ENCODE measurements around the gene KNCN.

Gene KNCN

DNA sequence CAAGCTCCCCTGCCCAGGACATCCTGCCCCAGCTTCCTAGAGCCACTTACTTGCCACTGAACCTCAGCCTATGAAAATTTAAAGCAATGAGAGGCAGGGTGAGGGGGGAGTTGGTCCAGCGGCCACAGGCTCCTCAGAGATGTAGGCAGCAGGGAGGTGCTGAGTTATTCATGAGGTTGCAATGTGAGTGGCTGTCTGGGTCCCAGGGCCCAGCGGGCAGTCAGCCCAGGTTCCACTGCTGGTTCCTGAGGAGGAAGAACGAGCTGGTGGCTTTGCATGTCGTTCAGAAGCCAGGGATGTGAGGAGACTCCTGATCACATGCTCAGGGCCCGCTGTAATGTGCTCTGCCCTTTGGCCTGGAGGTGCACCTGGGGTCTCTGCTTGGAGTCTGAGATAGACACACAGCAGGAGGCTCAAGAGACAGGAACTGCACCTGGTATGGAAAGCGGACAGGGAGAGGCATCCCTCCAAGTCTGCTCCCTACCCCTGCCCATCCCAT lies at the start of gene KNCN:
TSS of gene KNCN (minus strand) at position 51 of the 499 bp plus-strand sequence. CDS start 432 bp downstream, outside the sequence.
- no peak for DNase-seq

DNA sequence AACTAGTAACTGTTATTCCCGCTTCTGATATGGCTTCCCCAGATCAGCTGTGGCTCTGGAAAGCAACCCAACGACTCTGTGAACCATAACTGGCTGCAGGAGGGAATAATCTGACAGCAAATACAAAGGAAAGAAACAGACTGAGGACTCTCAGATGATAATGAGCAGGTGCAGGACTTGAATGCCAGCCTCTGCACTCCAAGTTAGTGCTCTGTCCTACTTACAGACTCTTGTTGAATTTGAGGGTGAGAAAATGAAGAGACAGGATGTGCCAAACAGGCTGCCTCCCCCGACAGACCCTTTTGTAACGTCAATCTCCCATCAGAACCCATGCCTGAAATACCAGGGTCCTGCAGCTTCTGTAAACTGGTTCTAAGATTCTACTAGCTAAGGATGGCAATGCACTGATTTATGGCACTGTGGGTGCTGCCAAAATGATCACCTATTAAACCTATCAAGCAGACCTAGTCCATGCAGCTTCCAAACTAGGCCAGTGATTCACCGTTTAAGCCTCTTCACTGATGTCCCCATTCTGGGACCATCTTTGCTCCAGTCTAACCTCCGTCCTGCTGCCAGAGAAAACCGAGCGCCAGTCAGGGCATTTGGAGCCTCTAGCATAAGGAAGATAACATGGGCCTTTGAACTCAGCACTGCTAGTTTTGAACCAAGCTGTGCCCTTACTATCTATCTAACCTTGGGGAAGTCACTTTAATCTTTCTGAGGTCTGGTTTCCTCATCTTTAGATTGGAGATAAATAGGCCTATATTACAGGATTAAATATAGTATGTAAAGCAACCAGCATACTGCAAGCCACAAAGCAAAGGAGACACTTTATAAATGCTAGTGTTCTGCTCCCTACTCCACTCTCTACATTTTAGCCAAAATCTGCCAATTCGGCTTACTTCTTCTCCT lies 47.9 kb upstream of the KNCN start:
- no peak for DNase-seq

DNA sequence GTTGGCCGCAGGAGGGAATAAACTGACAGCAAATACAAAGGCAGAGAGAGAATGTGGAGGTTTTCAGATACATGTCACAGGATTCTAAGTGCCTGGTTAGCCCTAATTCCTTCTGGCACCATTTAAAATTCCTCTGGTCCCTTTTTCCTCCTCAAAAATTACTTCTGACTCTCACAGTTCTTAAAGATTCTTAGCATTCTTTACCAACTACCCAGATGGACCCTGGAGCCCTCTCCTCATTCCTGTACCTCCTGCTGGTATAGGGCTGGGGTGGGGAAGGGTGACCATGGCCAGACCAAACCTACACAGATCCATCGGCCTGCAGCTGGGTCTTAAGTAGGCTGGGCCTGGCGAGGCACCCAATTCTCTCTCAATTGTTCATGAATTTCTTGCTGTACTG lies 45.4 kb upstream of the KNCN start:
- DNase-seq: no peak

DNA sequence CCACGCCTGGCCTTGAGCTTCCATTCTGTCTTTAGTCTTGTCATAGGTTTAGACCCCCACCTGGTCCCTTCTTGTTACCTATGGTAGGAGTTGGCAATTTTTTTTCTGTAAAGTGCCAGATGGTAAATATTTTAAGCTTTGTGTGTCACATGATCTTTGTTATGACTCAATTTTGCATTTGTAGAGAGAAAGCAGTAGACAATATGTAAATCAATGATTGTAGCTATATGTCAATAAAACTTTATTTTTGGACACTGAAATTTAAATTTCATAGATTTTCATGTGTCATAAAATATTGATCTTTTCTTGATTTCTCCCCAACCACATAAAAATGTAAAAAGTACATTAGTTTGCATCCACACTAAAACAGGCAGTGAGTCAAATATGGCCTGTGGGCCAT lies 44.6 kb upstream of the KNCN start:
- no peak for DNase-seq

DNA sequence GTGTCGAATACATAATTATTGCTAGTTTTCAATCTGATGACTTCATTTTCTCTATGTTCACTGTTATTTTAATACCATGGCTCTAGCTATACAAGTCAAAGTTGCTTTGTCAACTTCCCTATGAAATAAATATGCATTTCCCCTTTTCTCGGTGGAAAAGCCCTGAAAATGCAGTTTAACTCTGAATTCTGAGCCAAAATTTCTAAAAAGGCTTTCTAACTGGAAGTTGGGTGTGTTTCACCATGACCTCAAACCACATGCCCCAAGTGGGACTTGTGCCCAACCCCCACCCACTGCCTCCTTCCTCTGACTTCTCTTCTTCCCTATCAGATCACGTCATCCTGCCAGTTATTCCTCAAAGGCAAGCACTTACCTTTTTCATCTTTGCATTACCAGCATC lies 43.7 kb upstream of the KNCN start:
- DNase-seq: no peak

DNA sequence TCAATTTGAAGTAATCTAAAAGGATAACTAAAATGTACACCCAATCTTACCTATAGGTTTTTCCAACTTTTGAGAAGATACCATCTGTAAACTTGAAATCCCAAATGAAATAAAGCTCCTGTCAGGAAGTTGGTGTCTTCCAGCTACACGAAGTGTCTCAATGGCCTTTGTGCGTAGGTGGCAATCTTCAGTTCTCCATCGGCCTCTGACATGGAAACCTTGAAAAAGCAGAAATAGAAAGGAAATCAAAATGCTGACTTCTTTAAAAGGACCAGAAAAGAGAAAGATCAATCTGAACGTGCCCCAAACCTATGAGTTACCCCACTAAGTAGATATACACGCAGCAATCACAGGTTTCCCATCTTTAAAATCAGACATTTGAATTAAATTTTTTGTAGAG lies 42.6 kb upstream of the KNCN start:
- DNase-seq: no peak

DNA sequence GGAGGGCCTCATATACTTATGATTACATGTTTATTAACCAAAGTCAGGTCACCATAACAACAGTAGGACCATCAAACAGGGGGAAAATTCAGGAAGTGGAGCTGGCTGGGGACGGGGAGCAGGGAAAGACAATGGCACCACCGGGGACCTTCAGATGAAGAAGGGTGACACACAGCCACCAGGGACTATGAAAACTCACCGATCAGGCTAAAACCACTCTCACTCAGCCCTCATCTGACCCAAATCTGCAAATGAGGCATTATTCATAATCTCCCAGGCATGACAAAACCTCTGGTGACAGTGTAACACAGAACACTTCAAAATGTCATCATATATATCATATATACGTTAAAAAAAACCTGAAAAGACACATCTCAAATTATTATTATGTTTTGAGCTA lies 41.4 kb upstream of the KNCN start:
- DNase-seq: no peak

DNA sequence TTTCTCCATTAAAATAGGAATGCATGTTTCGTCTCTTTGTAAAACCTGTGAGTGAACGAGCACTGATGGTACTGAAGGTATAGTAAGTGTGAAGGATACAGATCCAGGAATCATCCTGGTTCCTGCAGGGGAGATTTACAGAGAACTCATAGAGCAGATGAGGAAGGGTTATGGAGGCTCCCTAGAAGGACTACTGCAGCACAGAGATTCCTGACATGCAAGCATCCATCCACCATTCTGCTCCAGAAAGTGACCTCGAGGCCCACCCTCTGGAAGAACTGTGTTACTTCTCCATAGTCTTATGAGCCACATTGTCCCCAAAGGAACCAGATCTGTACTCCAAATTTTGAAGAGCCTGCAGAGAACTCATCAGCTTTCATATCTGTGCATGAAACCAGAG lies 38.1 kb upstream of the KNCN start:
- DNase-seq: no peak

DNA sequence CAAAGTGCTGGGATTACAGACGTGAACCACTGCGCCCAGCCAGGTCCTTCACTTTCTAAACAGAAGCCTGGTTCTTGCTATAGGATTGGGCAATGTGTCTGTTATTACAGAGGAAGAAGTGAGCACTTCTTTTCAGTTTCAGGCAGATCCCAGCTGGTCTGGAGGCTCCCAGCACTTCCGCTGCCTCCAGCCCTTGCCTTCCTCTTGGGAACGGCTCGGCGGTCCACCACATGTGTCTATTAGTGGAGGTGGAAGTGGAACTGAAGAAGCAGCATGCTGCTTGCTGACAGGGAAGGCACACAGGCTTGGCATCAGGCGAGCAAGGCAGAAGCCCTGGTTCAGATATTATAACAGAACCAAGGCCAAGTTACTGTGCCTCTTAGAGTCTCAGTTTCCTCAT lies 35.6 kb upstream of the KNCN start:
- DNase-seq: no peak

DNA sequence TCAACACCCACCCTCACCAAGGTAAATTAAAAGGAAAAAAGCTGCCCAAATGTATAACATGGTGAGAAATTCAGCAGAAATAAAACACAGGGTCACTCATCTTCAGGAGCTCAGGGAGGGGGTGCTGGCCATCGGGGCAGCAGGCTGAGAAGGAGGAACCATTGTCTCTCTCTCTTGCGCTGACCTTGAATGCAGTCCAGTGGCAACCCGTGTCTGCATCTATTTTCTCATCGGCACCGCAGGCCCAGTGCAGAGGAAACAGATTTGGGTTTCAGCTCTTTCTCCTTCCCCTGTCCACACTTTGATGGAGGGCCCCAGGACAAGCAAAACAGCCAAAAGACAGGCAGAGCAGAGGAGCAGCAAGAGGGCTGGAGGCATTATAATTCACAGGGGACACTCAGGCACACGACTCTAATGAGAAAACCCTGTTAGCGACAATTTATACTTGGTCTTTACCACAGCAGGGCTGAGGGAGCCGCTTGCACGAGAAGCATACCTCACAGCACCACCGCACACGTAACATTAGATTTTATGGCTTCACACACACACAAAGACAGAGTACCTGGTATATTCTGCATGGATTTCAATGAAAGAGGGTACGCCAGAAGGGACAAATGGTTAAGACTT lies 34.0 kb upstream of the KNCN start:
- DNase-seq: no peak

DNA sequence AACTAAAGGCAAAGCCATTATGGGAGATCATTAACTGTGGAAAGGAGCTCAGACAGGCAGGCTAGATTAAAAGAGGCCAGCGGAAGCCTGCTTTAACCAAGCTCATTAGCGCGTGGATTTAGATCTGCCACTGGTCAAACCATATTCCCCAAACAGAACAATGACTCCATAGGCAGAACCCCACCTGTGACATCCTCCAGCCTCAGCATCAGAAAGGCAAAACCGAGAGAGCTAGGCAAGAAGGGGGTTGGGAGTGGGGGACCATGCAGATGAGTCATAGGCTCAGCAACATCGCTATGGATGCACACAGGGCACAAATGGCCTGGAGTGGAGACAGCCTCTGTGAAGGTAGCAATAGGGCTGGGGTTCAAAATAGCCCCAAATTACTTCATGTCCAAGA lies 32.0 kb upstream of the KNCN start:
- DNase-seq: no peak

DNA sequence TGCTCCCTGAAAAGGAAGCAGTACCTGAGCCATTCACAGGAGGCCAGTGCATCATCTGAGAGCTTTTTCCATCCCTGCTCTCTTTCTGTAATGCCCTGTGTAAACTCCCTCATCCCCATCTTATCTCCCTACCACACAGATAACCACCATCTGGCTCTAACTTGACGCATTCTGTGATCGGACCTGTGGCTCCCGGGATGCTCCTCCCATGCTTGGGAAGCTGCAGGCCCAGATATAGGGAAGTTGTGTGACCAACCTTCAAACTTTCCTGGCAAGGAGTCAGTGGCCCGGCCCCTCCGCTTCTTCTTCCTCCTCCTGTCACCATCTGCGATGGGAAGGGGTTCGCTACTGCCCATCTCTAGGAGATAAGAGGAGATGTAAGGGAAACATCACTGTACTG lies 31.5 kb upstream of the KNCN start:
- no peak for DNase-seq

DNA sequence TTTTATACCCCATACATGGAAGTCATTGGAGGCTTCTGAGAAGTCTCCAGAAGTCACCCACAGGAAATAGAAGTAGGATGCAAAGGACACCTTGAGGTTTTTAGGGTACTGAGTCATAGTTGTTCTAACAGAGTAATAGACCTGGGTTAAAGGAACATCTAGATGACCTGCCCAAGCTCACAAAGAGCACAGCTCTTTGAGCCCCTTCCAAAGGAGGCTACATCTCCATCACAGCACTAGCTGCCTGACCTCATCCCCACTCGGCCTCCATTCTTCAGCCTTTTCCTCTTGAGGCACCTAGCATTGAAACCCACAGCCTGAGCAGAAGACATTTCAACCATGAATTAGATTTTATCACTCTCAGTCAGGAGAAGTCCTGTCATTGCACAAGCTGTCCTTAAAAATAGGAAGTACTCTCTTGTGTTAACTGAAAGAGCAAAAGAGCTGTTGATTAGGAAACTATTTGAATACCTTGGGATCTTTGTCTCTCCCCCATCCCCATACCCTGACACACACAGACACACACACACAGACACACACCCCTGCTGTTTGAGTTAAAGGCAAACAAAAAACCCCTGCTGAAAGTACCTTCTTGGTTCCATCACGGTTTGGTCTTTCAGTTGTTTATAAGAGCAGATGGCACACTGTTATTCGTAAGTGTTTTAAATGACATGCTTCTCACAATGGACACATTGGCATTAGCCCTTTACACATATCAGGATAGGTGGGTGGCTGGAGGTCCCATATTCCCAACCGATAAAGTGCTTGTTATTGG lies 30.4 kb upstream of the KNCN start:
- no peak for DNase-seq

DNA sequence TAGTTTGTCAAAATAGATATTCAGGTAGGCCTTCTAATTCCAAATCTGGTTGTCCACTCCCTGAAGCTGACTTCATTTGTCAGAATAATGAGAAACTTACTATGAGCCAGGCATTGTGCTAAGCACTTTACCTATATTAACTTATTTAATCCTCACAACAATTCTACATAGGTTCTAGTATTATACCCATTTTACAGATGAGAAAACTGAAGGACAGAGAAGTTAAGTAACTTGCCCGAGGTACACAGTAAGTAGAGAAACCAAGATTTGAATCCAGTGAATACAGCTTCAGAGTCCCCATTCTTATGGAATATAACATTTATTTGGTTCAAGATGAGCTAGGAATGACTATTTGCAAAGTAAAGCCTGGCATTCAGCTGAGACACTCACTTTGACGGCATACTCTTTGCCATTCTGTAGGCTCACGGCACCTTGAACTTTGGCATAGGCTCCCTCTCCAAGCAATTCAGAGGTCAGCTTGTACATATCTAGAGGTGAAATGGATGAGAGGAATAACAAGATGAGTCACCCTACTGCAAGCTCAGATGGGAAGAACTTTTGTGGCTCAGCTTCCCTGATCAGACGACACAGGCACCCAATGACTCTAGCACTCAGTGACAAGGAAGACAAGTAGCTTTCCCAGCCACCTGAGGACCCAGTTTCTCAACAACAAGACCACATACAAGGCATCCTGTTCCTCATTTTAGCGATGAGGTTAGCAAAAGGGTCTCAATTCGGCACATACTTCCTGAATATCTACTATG lies 28.9 kb upstream of the KNCN start:
- no peak for DNase-seq

DNA sequence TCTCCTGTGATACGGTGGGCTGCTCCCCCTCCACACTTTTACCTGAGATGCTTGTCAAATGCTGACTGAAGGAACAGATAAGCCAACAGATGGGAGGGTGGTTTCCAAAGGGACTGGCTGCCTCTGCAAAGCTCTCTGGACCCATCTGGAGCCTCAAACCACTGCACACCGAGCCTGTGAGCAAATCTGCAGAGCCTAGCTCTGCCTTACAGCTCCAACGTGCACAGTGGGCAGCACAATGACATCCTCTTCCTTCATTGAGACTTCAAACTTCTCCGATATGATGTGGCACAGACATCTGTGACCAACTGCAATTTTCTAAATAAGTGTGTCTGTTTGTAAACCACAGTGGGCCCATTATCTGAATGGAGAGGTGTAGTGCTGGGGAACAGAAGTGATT lies 26.2 kb upstream of the KNCN start:
- no peak for DNase-seq

DNA sequence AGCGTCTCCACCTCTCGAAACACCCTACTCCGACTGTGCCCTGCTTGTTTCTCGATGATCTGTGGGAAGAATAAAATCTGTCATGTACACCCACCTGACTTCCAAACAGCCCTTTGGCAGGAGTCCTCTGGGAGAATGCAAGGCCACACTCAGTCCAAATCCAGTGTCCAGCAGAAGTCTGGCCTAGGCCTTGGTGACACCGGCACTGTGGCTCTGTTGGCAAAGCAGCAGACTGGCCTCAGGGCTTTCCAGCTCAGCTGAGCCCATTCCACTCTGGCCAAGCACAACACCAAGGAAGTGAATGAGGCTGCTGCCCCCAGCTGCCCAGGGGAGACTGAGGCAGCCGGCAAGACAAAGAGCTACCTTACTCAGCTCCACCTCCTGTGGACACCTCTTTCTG lies 25.1 kb upstream of the KNCN start:
- no peak for DNase-seq

DNA sequence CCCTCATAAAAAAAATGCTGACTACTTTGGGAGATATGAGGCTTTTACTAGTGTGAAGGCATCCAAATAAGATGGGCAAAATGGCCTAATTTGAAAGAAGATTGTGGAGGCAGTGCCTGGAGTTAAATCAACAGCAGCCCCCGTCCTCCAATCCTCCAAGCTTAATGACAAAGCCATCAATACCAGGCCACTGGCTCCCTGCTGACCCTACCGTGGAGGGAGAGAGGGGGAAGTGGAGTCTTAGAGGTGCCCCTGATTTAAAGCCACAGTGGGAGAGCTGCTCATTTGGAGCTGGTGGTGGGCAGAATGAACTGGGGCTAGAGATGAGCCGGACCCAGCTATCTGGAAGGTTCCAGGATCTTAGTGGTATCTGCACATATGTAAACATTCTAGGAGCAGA lies 24.3 kb upstream of the KNCN start:
- no peak for DNase-seq

DNA sequence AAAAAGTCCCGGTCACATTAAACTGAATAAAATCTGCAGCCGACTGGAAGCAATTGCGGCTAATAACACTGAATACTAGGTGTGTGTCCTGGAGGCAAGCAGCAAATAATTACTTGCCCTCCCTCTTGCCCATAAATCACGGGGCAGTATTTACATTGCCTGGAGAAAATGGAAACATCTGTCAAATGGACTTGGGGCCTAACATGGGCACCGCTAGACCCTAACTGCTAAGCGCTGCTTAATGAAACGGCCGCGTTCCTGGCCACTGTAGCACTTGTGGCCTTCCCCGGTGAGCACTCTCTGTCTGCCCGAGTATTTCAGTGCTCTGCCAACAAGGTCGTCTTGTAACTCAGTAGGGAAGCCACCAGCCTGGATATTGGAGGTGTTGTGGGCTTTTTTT lies 23.9 kb upstream of the KNCN start:
- DNase-seq: peak; percentile 81

DNA sequence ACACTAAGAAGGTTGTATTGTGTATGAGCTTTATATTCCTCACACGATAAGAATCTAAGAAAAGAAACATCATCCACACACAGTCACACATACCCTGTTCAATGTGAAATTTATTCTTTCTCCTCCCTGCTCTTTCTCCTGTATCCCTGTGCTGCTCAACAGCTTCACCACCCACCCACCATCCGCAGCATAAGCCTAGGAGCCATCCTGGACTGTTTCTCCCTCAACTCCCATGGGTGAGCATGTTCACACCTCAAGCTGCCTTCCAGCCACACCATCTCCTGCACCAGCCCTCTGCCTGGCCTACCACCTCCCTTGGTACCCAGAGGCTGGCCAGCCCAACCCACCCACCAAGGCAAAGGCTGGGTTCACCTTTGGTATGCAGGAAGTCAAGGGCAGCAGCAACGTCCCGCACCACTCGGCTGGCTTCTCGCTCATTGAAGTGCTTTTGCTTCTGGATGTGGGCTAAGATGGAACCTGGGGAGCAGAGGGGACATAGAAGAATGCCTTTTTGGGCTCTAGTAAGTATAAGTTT lies 20.3 kb upstream of the KNCN start:
- DNase-seq: no peak

DNA sequence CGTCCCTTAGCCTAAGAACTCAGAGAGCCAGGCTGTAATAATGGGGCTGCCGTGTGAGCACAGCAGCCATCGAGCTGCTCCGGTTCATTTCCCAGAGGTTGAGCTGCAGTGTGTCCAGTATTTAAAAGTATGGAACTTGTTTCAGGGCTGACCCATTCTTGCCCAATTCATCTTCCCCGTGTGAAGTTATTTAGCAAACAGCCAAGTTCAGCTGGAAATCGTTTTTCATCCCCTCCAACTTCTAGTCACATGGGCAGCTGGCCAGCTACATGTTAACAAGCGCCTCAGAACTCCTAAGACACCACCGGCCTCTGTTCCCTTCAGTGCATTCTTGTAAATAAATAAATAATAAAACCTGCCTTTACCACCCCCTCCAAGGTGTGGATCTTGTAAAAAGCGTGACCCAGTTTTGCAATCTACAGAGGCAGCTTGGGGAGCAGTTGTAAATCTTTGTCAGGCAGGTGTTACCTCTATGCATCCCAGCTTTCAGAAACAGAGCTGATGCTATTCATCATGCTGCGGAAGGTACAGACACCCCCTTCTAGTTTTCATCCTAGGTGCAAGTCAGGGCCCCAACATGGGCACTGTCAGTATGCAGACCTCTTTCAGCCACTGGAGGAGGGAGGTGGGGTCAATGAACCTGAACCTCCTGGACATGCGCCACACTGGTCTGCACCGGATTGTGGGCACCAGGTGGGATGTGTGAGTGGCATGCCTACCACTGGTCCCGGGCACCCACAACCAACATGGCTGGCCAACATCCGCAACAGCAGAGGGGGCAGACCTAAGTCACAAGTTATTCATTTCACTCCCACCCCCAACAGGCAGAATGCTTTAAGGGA lies 18.7 kb upstream of the KNCN start:
- DNase-seq: no peak

DNA sequence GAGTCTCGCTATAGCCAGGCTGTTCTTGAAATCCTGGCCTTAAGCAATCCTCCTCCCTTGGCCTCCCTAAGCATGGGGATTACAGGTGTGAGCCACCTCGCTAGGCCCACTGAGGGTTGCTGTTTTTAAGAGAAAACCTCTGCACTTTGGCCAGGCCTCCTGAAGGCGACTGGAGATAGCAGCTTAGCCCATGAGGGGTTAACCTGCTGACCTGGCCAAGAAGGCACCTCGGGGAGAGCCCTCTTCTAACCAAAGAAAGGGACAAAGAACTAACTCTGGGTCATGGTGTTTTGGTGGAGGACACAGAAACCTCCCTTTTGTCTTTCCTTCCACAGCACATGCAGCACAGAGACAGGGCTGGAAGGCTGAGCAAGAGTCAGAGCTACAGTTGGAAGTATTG lies 17.7 kb upstream of the KNCN start:
- DNase-seq: no peak

DNA sequence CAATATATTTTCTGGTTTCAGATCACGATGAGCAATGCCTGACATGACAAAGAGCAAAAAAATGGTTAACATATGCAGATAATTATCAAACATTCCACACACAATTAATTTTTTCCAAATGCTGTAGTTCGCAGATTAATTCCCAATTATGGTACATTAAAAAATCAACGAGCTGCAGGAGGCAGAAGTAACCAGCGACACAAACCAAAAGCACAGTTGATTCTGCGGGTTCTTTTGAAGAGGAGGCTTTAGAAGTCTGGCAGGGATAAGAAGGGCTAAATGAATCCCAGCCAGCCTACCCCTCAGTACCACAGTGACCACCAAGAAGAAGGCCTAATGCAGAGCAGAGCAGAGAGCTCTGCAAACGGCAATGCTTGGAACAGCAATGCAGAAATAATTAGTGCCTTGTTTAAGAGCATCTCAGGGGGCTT lies 17.0 kb upstream of the KNCN start:
- DNase-seq: no peak

Data from NCI-H774 (cell line).